Colonic mucosa (tissue), 4 donors: ENCODE measurements around the gene SLCO6A1. TPM values are rescaled to one million over a fixed set of nuclear protein-coding genes. Genes with fewer than 3 reads are reported as not detected.

Experiments
- DNase-seq: peaks from one replicate; pipeline ENCODE4 v3.0.0-alpha.2; 2020
- H3K27ac ChIP-seq: fragments of 200-600 bp; one replicate; pipeline ENCODE4 v1.8.0; 2021
- H3K27me3 ChIP-seq: fragments of 200-600 bp; one replicate; pipeline ENCODE4 v1.8.0; 2021
- H3K36me3 ChIP-seq: fragments of 200-600 bp; one replicate; pipeline ENCODE4 v1.8.0; 2021
- H3K4me1 ChIP-seq: fragments of 200-600 bp; one replicate; pipeline ENCODE4 v1.8.0; 2021; ENCODE audit warnings: mild to moderate bottlenecking
- H3K4me3 ChIP-seq: fragments of 200-600 bp; one replicate; pipeline ENCODE4 v1.8.0; 2021
- H3K9ac ChIP-seq, 2 donors: one replicate each; pipeline ENCODE4 v1.7.0; 2013; ENCODE audit warnings: control low read depth in 2 of 2, low read depth in 2 of 2, low read length in 2 of 2
- H3K9me3 ChIP-seq: fragments of 200-600 bp; one replicate; pipeline ENCODE4 v1.8.0; 2021
- intact Hi-C: fragments of 100-400 bp; cut with DNase I; formaldehyde crosslinking; loops from one replicate; pipeline ENCODE4 v1.14.1; 2022
- total RNA-seq, 2 donors: library from RNA; stranded (reverse); fragmentation: NEBNext Ultra II Directional in 1 of 2; extraction: Animal tissue kit (Norgen Biotek cat#: 25700) in 1 of 2; gene quantifications; one replicate each; pipeline ENCODE4 v1.2.1, GENCODE V29; 2021
- TF ChIP-seq, protein P1 (sequence below): fragments of 200-600 bp; IDR thresholded peaks from one replicate; pipeline ENCODE4 v1.8.0; 2022; ENCODE audit warnings: antibody characterized with exemption, mild to moderate bottlenecking
- donor health status: healthy.
- donor health status: DM: no; HTN: no; CAD: no.
- donor health status: DM: no; HTN: no; CAD: no.

SLCO6A1 gene
- total RNA-seq, 2 donors from 2014 or later: not detected

GRCh38 chr5:102414448-102414847 lies 84.4 kb downstream of the SLCO6A1 start:
- H3K9ac ChIP-seq: no peak overlapping the region

DNA sequence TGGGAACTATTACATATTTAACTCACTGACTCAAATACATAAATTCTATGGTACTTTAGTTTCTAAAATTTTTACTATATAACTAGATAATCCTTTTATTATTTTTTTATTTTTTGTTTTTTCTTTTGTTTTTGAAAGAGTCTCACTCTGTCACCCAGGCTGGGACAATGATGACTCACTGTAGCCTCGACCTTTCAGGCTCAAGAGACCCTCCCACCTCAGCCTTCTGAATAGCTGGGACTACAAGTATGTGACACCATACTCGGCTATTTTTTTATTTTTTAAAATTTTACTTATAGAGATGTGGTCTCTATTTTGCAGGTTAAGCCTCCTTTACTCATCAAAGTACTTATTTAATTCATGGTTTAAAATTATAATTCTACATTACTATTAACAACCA lies 110.6 kb downstream of the SLCO6A1 start:
- H3K4me1 ChIP-seq: no peaks in the 10 kb centered on the region
- TF ChIP-seq, protein P1, sequence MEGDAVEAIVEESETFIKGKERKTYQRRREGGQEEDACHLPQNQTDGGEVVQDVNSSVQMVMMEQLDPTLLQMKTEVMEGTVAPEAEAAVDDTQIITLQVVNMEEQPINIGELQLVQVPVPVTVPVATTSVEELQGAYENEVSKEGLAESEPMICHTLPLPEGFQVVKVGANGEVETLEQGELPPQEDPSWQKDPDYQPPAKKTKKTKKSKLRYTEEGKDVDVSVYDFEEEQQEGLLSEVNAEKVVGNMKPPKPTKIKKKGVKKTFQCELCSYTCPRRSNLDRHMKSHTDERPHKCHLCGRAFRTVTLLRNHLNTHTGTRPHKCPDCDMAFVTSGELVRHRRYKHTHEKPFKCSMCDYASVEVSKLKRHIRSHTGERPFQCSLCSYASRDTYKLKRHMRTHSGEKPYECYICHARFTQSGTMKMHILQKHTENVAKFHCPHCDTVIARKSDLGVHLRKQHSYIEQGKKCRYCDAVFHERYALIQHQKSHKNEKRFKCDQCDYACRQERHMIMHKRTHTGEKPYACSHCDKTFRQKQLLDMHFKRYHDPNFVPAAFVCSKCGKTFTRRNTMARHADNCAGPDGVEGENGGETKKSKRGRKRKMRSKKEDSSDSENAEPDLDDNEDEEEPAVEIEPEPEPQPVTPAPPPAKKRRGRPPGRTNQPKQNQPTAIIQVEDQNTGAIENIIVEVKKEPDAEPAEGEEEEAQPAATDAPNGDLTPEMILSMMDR: no peak
- no peaks in the 10 kb centered on the region for H3K9me3 ChIP-seq
- H3K27ac ChIP-seq: no peak overlapping the region
- no peaks in the 10 kb centered on the region for H3K36me3 ChIP-seq
- H3K27me3 ChIP-seq: no peaks in the 10 kb centered on the region
- intact Hi-C loops: no loop called here
- no peak for DNase-seq
- H3K4me3 ChIP-seq: no peak overlapping the region
- no peak overlapping the region for H3K9ac ChIP-seq

More at GRCh38 chr5:102414448-102414847, 84.4 kb downstream of the SLCO6A1 start:
- TF ChIP-seq, protein P1: no peak
- Histone ChIP-seq H3K27ac (no peak overlapping the region), H3K4me3 (no peak overlapping the region), H3K36me3 (no peaks in the 10 kb centered on the region), H3K27me3 (no peaks in the 10 kb centered on the region), H3K9me3 (no peaks in the 10 kb centered on the region), H3K4me1 (no peaks in the 10 kb centered on the region)
- DNase-seq: no peak
- intact Hi-C loops: no loop called here

DNA sequence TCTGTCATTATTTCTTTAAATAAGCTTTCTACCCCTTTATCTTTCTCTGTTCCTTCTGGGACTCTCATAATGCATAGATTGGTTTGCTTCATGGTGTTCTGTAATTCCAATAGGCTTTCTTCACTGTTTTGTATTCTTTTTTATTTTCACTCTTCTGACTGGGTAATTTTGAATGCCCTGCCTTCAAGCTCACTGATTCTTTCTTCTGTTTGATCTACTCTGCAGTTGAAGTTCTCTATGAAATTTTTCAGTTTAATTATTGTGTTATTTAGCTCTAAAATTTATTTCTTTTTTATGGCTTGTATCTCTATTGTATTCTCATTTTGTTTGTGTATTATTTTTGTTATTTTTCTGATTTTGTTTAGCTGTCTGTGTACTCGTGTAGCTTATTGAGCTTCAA lies 113.4 kb downstream of the SLCO6A1 start:
- Histone ChIP-seq H3K36me3 (no peaks in the 10 kb centered on the region), H3K9me3 (no peaks in the 10 kb centered on the region), H3K4me3 (no peak overlapping the region), H3K27ac (no peak overlapping the region), H3K4me1 (no peaks in the 10 kb centered on the region), H3K9ac (no peak overlapping the region), H3K27me3 (no peaks in the 10 kb centered on the region)
- DNase-seq: no peak
- TF ChIP-seq, protein P1: no peak
- intact Hi-C loops: no loop called here

GRCh38 chr5:102380174-102380573 lies 118.6 kb downstream of the SLCO6A1 start:
- H3K4me3 ChIP-seq: no peak overlapping the region
- no peak overlapping the region for H3K9ac ChIP-seq
- H3K4me1 ChIP-seq: no peaks in the 10 kb centered on the region
- no peaks in the 10 kb centered on the region for H3K36me3 ChIP-seq
- no peak overlapping the region for H3K27ac ChIP-seq
- no peak for DNase-seq
- intact Hi-C loops: no loop called here
- TF ChIP-seq, protein P1: no peak
- H3K9me3 ChIP-seq: no peaks in the 10 kb centered on the region
- no peaks in the 10 kb centered on the region for H3K27me3 ChIP-seq

DNA sequence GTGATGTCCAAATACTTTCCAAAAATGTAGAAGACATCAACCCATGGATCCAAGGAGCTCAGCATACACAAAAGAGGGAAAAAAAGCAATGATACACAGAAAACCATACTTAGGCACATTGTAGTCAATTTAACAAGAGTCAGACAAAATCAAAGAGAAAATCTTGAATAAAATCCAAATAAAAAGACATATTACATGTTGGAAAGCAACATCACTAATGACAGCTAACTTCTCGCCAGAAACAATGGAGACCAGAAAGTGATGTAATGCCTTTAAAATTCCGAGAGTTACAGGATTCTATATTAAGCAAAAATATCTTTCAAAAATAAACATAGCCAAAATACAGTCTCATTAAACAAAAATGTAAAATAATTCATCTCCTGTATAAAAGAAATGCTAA lies 122.9 kb downstream of the SLCO6A1 start:
- intact Hi-C loops: no loop called here
- H3K9me3 ChIP-seq: no peaks in the 10 kb centered on the region

More for the DNA sequence above, 122.9 kb downstream of the SLCO6A1 start:
- TF ChIP-seq, protein P1: no peak
- no peaks in the 10 kb centered on the region for H3K4me1 ChIP-seq
- no peaks in the 10 kb centered on the region for H3K36me3 ChIP-seq
- no peak overlapping the region for H3K9ac ChIP-seq
- no peak overlapping the region for H3K27ac ChIP-seq
- no peak overlapping the region for H3K4me3 ChIP-seq
- no peak for DNase-seq
- H3K27me3 ChIP-seq: no peaks in the 10 kb centered on the region
